Tibial artery (tissue), 4 donors: ENCODE measurements around the gene COL27A1.

Experiments used
- DNase-seq, 2 donors: peaks; one replicate each; pipeline ENCODE4 v3.0.0-alpha.2; 2019
- H3K27ac ChIP-seq, 2 donors: fragments of 200-600 bp; sonication (generic) in 1 of 2; 1 replicate in 1 of 2; 2 replicates in 1 of 2; pipeline ENCODE4 v1.5.1; 2018 to 2019; ENCODE audit warnings: mild to moderate bottlenecking in 1 of 2
- H3K27me3 ChIP-seq, 2 donors: fragments of 200-600 bp; sonication (generic) in 1 of 2; one replicate each; pipeline versions ENCODE4 v1.5.1 to v1.6.0; 2016 to 2019
- H3K36me3 ChIP-seq, 3 donors: fragments of 200-600 bp; sonication (generic) in 2 of 3; one replicate each; pipeline ENCODE4 v1.5.1; 2016 to 2019; ENCODE audit warnings: mild to moderate bottlenecking in 2 of 3
- H3K4me1 ChIP-seq, 4 donors: fragments of 200-600 bp; sonication (generic) in 2 of 4; 1 replicate in 3 of 4; 2 replicates in 1 of 4; pipeline ENCODE4 v1.5.1; 2016 to 2019
- H3K4me3 ChIP-seq, 2 donors: fragments of 200-600 bp; sonication (generic) in 1 of 2; 1 replicate in 1 of 2; 2 replicates in 1 of 2; pipeline ENCODE4 v1.5.1; 2018 to 2019; ENCODE audit warnings: mild to moderate bottlenecking in 2 of 2
- H3K9me3 ChIP-seq, 3 donors: fragments of 200-600 bp; sonication (generic) in 1 of 3; one replicate each; pipeline ENCODE4 v1.5.1; 2016 to 2019
- CTCF ChIP-seq, 2 experiments: fragments of 200-600 bp in 1 of 2; fragments of 450-650 bp in 1 of 2; IDR thresholded peaks; one replicate each; pipeline ENCODE4 v1.5.1; 2017 to 2019; ENCODE audit warnings: antibody characterized with exemption in 2 of 2, mild to moderate bottlenecking in 1 of 2, moderate library complexity in 1 of 2
- intact Hi-C: fragments of 100-400 bp; cut with DNase I; formaldehyde crosslinking; loops from one replicate; pipeline ENCODE4 v1.15.0; 2023; ENCODE audit warnings: low total_unique reads

Gene COL27A1

DNA sequence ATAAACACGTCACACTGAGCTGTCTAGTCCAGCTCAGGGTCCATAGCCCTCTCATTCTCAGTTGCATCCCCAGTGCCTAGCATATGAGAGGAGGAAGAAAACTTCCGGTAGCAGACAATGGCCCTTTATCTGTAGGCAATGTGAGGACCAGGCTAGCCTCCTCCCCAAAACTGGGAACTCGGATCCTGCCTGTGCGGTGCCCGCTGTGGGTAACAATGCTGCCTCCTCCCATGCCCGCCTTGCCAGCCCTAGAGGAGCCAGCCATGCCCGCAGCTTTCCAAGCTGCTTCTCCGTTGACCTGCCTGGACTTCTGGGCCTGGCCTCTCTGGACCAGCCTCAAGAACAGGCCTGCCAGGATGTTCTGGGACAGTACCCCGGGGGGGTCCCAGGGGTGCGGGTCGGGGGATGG lies 93.0 kb downstream of the COL27A1 start:
- H3K27ac ChIP-seq: peak overlapping the region in 1 of 2 donors; percentile 21
- no peak overlapping the region for H3K4me3 ChIP-seq
- H3K27me3 ChIP-seq: no peaks in the 10 kb centered on the region
- no peaks in the 10 kb centered on the region for H3K36me3 ChIP-seq
- H3K9me3 ChIP-seq: no peaks in the 10 kb centered on the region
- intact Hi-C loops: loop anchor here (5.0 kb wide), 1 partner anchor 91 kb away; the partner anchor contains the start of gene COL27A1
- H3K4me1 ChIP-seq: peaks cover 0 to 28% (median 17%) of the 10 kb centered on the region in 4 donors
- no peak for DNase-seq
- TF ChIP-seq CTCF (IDR thresholded peaks at IDR 0.05): no peak

GRCh38 chr9:114249424-114250234 lies 94.3 kb downstream of the COL27A1 start:
- no peaks in the 10 kb centered on the region for H3K36me3 ChIP-seq
- no peak for TF ChIP-seq CTCF (IDR thresholded peaks at IDR 0.05)
- DNase-seq: no peak
- intact Hi-C loops: loop anchor here (5.0 kb wide), 1 partner anchor 92 kb away; the partner anchor contains the start of gene COL27A1
- H3K27me3 ChIP-seq: no peaks in the 10 kb centered on the region
- H3K4me1 ChIP-seq: peaks cover 0 to 28% (median 17%) of the 10 kb centered on the region in 4 donors
- H3K27ac ChIP-seq: peak overlapping the region; percentile 47 to 67
- H3K9me3 ChIP-seq: no peaks in the 10 kb centered on the region
- H3K4me3 ChIP-seq: peak overlapping the region; percentile 2 to 29

- Histone ChIP-seq H3K27me3 (no peaks in the 10 kb centered on the region), H3K36me3 (no peaks in the 10 kb centered on the region), H3K27ac (peak overlapping the region; percentile 47 to 67), H3K9me3 (no peaks in the 10 kb centered on the region), H3K4me1 (peaks cover 0 to 28% (median 17%) of the 10 kb centered on the region in 4 donors), H3K4me3 (peak overlapping the region; percentile 2 to 29)
- DNase-seq: peak; percentile 70 to 93
- TF ChIP-seq CTCF (IDR thresholded peaks at IDR 0.05): no peak
- intact Hi-C loops: no loop called here
Measured at GRCh38 chr9:114250235-114250568, 94.9 kb downstream of the COL27A1 start.

- no peak for TF ChIP-seq CTCF (IDR thresholded peaks at IDR 0.05)
- DNase-seq: no peak
- intact Hi-C loops: no loop called here
Measured at GRCh38 chr9:114250648-114251047, 95.3 kb downstream of the COL27A1 start.

DNA sequence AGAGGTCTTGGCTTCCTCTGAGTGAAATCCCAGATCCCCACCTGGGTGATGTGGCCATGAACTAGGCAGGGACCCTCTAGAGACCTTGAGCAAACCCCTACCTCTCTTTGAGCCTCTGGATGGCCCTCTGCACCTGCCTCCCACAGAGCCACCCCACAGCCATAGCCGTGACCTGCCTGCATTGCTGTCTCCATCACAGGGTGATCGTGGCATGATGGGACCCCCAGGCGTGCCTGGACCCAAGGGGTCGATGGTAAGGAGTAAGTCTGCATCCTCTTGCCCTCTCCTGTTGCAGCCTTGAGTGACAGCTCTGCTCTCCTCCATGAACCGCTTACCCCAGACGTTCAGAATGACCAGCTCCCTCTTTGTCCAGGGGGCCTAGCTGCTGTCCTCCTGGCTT lies 97.1 kb downstream of the COL27A1 start:
- Histone ChIP-seq H3K4me3 (no peak overlapping the region), H3K27ac (no peak overlapping the region), H3K9me3 (no peaks in the 10 kb centered on the region), H3K4me1 (peaks cover 0 to 28% (median 17%) of the 10 kb centered on the region in 4 donors), H3K36me3 (no peaks in the 10 kb centered on the region), H3K27me3 (no peaks in the 10 kb centered on the region)
- no peak for DNase-seq
- no peak for TF ChIP-seq CTCF (IDR thresholded peaks at IDR 0.05)
- intact Hi-C loops: no loop called here

More at GRCh38 chr9:114250648-114251047, 95.3 kb downstream of the COL27A1 start:
- peak overlapping the region in 1 of 2 donors; percentile 29 for H3K4me3 ChIP-seq
- H3K27me3 ChIP-seq: no peaks in the 10 kb centered on the region
- H3K27ac ChIP-seq: peak overlapping the region; percentile 47 to 67
- H3K4me1 ChIP-seq: peaks cover 0 to 28% (median 17%) of the 10 kb centered on the region in 4 donors
- H3K9me3 ChIP-seq: no peaks in the 10 kb centered on the region
- H3K36me3 ChIP-seq: no peaks in the 10 kb centered on the region
